Heart left ventricle (tissue), 16 donors: Measurements from ENCODE around the gene JOSD1. TPM values are rescaled to one million over a fixed set of nuclear protein-coding genes. Genes with fewer than 3 reads are reported as not detected.

Experiments used
- ATAC-seq, 4 donors: fragments of 200-7000 bp; cut with Tn5 transposase; one replicate each; pipeline ENCODE4 v1.9.1; 2020 to 2022; ENCODE audit warnings: moderate library complexity in 4 of 4, mild to moderate bottlenecking in 3 of 4, moderate number of reproducible peaks in 1 of 4
- DNase-seq, 5 donors: peaks; one replicate each; pipeline ENCODE4 v3.0.0-alpha.2; 2020
- H3K27ac ChIP-seq, 12 donors: fragments of 200-600 bp; sonication (generic) in 4 of 12; one replicate each; pipeline versions ENCODE4 v1.5.0 to v1.8.0; 2016 to 2022; ENCODE audit warnings: mild to moderate bottlenecking in 2 of 12
- H3K27me3 ChIP-seq, 9 donors: fragments of 200-600 bp; sonication (generic) in 2 of 9; one replicate each; pipeline versions ENCODE4 v1.5.1 to v1.8.0; 2016 to 2022; ENCODE audit warnings: mild to moderate bottlenecking in 3 of 9
- H3K36me3 ChIP-seq, 9 donors: fragments of 200-600 bp; sonication (generic) in 2 of 9; one replicate each; pipeline versions ENCODE4 v1.5.0 to v1.8.0; 2018 to 2022; ENCODE audit warnings: mild to moderate bottlenecking in 2 of 9
- H3K4me1 ChIP-seq, 12 donors: fragments of 200-600 bp; sonication (generic) in 4 of 12; one replicate each; pipeline versions ENCODE4 v1.5.0 to v1.8.0; 2016 to 2022; ENCODE audit warnings: mild to moderate bottlenecking in 3 of 12
- H3K4me3 ChIP-seq, 12 donors: fragments of 200-600 bp; sonication (generic) in 4 of 12; one replicate each; pipeline versions ENCODE4 v1.5.0 to v1.8.0; 2017 to 2022; ENCODE audit warnings: mild to moderate bottlenecking in 9 of 12, moderate library complexity in 4 of 12
- H3K9me3 ChIP-seq, 12 donors: fragments of 200-600 bp; sonication (generic) in 4 of 12; one replicate each; pipeline versions ENCODE4 v1.5.0 to v1.8.0; 2016 to 2022; ENCODE audit warnings: mild to moderate bottlenecking in 1 of 12
- CTCF ChIP-seq, 12 donors: fragments of 200-600 bp; sonication (generic) in 4 of 12; IDR thresholded peaks; one replicate each; pipeline versions ENCODE4 v1.5.0 to v1.8.0; 2018 to 2022; ENCODE audit warnings: antibody characterized with exemption in 12 of 12, mild to moderate bottlenecking in 5 of 12
- POLR2A ChIP-seq, 2 donors: fragments of 450-650 bp; IDR thresholded peaks; one replicate each; pipeline ENCODE4 v1.6.1; 2017; ENCODE audit warnings: antibody characterized with exemption in 2 of 2, mild to moderate bottlenecking in 2 of 2, moderate library complexity in 2 of 2
- WGBS, 4 donors: extraction: QIAGEN DNeasy Blood & Tissue Kit in 2 of 4; methylation state at CpG; one replicate each; pipeline versions ENCODE4 v1.1.5 to v1.1.7; 2013 to 2018; 5-methylcytosine and 5-hydroxymethylcytosine counted together
- intact Hi-C, 10 donors: fragments of 100-400 bp; cut with DNase I; formaldehyde crosslinking; loops; one replicate each; pipeline versions ENCODE4 v1.11.1 to v1.14.2; 2022
- polyA plus RNA-seq, 2 donors: library from polyadenylated mRNA; stranded (reverse); fragments of 200-250 nt; gene quantifications; one replicate each; pipeline ENCODE4 v1.2.3, GENCODE V29; 2013
- total RNA-seq, 9 donors: library from RNA; depleted of rRNA in 2 of 9; stranded (reverse); fragments of >200 nt in 2 of 9; fragmentation: NEBNext Ultra II Directional in 3 of 9; extraction: Animal tissue kit (Norgen Biotek cat#: 25700) in 3 of 9; gene quantifications; one replicate each; pipeline versions ENCODE4 v1.1.0 to v1.2.4, GENCODE V29; 2016 to 2023
- donor health status: ischemic (EF 13 %, LVEDD 7.1; RV severe dilation, severe dysfunction).
- donor health status: healthy with polysubstance abuse.
- donor health status: DM: no; HTN: yes; CAD: no.
- donor health status: DM: no; HTN: no; CAD: no.
- donor health status: ischemic (EF 25% LVEDD 6.9; RV normal size, moderate dysfunction).
- donor health status: ischemic (EF 25% LVEDD 5.7; RV mildly dilated, moderate dysfunction).
- donor health status: healthy.
- donor health status: DM: yes; HTN: yes; CAD: no.
- donor health status: ischemic (EF 35%, LVEDD 5.7; RV mildly dilated, moderate dysfunction).
- donor health status: nonischemic (EF 11% LVEDD 7.7; RV severe dilation, severe dysfunction).
- donor health status: DM: yes; HTN: yes; CAD: no.
- donor health status: PGD.
- donor health status: ischemic (EF 29% LVEDD 5.4; RV normal size, mild dysfunction).
- donor health status: nonischemic (EF 23%, LVEDD 6.1; RV moderate dilation, normal function).

JOSD1 gene
- total and polyA plus RNA-seq, 11 donors, result 7.8 to 34.0 (median 22.8) TPM

- no peaks in the 10 kb centered on the region for H3K9me3 ChIP-seq
- TF ChIP-seq CTCF (IDR thresholded peaks at IDR 0.05), result peak; percentile 56 to 74 (median 62)
- TF ChIP-seq POLR2A (IDR thresholded peaks at IDR 0.05), result no peak
- H3K4me1 ChIP-seq, result peaks cover 0 to 51% (median 32%) of the 10 kb centered on the region in 12 donors
- H3K27ac ChIP-seq, result peak overlapping the region; percentile 13 to 88 (median 66)
- 31 to 60% (median 39%) methylated on average over 2 to 4 of the region's 4 CpGs for WGBS, 4 donors
- H3K4me3 ChIP-seq, result no peak overlapping the region
- intact Hi-C loops, result no loop called here
- DNase-seq (peak in 2 of 5 donors; percentile 60 to 75), ATAC-seq (peak; percentile 38 to 54 (median 44))
- no peaks in the 10 kb centered on the region for H3K27me3 ChIP-seq
- H3K36me3 ChIP-seq, result peaks cover 2 to 98% (median 73%) of the 10 kb centered on the region in 9 donors
Measured at GRCh38 chr22:38733329-38733723, 32.6 kb upstream of the JOSD1 start.

- DNase-seq (peak in 1 of 5 donors; percentile 51), ATAC-seq (peak in 3 of 4 donors; percentile 31 to 40 (median 34))
- WGBS, 4 donors, result 59 to 67% (median 62%) methylated on average over 12 to 13 of the region's 13 CpGs
- no peak overlapping the region for H3K4me3 ChIP-seq
- peaks cover 0 to 51% (median 32%) of the 10 kb centered on the region in 12 donors for H3K4me1 ChIP-seq
- no peaks in the 10 kb centered on the region for H3K27me3 ChIP-seq
- peaks cover 0 to 98% (median 73%) of the 10 kb centered on the region in 9 donors for H3K36me3 ChIP-seq
- intact Hi-C loops, result no loop called here
- H3K9me3 ChIP-seq, result no peaks in the 10 kb centered on the region
- peak overlapping the region in 11 of 12 donors; percentile 13 to 88 (median 58) for H3K27ac ChIP-seq
- TF ChIP-seq POLR2A (IDR thresholded peaks at IDR 0.05) (no peak), CTCF (IDR thresholded peaks at IDR 0.05) (no peak)
Measured at GRCh38 chr22:38732251-38732815, 31.6 kb upstream of the JOSD1 start.

- DNase-seq (peak in 1 of 5 donors; percentile 15), ATAC-seq (no peak)
- peak in 1 of 2 donors; percentile 10 for TF ChIP-seq POLR2A (IDR thresholded peaks at IDR 0.05)
- no peak for TF ChIP-seq CTCF (IDR thresholded peaks at IDR 0.05)
- intact Hi-C loops, result no loop called here
- H3K27me3 ChIP-seq, result no peaks in the 10 kb centered on the region
- H3K4me1 ChIP-seq, result peaks cover 0 to 51% (median 32%) of the 10 kb centered on the region in 12 donors
- no peaks in the 10 kb centered on the region for H3K9me3 ChIP-seq
- H3K36me3 ChIP-seq, result peaks cover 0 to 98% (median 73%) of the 10 kb centered on the region in 9 donors
- WGBS, 4 donors, result 85 to 91% (median 89%) methylated on average over 6 of the region's 6 CpGs
- no peak overlapping the region for H3K4me3 ChIP-seq
- H3K27ac ChIP-seq, result peak overlapping the region in 4 of 12 donors; percentile 58 to 88 (median 78)
Measured at GRCh38 chr22:38731703-38732161, 31.0 kb upstream of the JOSD1 start.

- DNase-seq (peak in 1 of 5 donors; percentile 27), ATAC-seq (no peak)
- no peaks in the 10 kb centered on the region for H3K27me3 ChIP-seq
- no peak overlapping the region for H3K4me3 ChIP-seq
- intact Hi-C loops, result no loop called here
- no peak overlapping the region for H3K27ac ChIP-seq
- H3K4me1 ChIP-seq, result peaks cover 0 to 45% (median 28%) of the 10 kb centered on the region in 12 donors
- peaks cover 0 to 98% (median 73%) of the 10 kb centered on the region in 9 donors for H3K36me3 ChIP-seq
- H3K9me3 ChIP-seq, result no peaks in the 10 kb centered on the region
- WGBS, 4 donors, result 90 to 95% (median 94%) methylated on average over 13 of the region's 13 CpGs
- TF ChIP-seq POLR2A (IDR thresholded peaks at IDR 0.05), result no peak
- no peak for TF ChIP-seq CTCF (IDR thresholded peaks at IDR 0.05)
Measured at GRCh38 chr22:38730411-38730871, 29.7 kb upstream of the JOSD1 start.
